NCI-H2029 (cell line): ENCODE results near the gene DMPK.
A peak's percentile ranks its signal among the peaks of the same experiment; 100 is the strongest.
"Not testable (repeated sequence)": the region's sequence is repeated elsewhere in the genome, so short reads cannot be mapped to it uniquely, and the experiment has no call there.

Experiments used
- DNase-seq: peaks from one replicate; lab custom pipeline; 2025; lab: John Stamatoyannopoulos, UW

DMPK gene

DNA sequence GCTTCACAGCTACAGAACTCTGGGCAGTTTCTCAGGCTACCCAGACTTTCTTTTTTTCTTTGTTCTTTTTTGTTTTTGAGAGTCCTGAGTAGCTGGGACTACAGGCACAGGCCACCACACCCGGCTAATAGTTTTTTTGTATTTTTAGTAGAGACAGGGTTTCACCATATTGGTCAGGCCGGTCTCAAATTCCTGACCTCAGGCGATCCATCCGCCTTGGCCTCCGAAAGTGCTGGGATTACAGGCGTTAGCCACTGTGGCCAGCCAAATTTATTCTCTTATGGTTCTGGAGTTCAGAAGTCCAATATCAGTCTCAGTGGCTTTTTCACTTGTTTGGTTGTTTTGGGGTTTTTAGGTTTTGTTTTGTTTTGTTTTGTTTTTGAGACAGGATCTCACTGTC, 36.7 kb downstream of the DMPK start:
- no peak for DNase-seq

DNA sequence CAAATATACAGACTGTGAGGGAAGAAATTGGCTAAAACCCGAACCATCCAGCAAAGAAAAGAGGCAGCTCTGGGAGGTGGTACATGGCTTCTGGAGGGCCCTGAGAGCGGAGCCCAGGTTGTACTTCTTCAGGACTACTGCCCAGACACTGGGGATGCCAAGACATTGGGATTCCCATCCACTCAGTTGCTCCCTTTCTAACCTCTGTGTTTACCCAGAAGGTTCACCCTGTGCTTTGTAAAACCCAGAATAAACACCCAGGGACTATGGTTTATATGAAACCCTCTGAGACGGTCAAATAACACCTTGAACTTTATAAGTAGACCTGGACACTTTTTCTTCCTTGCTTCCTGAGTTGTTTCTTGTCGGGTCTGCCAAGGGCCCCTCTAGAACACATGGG, 39.3 kb downstream of the DMPK start:
- no peak for DNase-seq

DNA sequence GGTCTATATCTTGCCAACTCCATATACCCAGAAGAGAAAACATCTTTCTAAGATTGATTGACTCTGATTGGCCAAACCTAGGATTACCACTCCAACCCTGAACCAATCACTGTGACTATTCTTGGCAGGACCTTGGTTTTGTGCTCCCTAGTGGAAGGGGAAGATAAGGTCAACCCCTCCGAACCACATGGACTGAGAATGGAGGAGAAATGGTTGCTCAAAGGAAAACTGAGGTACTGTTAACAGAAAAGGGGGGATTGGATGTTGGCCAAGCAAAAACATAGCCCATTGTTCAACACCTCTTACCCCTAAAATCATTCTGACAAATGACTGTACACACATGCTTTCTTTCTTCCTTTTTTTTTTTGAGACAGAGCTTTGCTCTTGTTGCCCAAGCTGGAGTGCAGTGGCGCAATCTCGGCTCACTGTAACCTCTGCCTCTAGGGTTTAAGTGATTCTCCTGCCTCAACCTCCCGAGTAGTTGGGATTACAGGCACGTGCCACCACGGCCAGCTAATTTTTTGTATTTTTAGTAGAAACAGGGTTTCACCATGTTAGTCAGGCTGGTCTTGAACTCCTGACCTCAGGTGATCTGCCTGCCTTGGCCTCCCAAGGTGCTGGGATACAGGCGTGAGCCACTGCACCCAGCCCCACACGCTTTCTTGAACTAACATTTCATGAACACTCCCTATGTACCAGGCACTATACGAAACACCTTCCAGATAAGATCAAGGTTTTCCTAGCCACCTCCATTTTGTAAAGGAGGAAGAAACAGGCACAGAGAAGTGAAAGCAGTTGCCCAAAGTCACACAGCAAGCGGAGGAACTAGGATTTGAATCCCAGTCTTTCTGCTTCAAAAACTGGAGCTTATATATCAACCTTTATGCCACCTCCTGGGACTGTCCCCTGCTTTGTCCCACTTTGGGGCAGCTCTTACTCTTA, 42.5 kb downstream of the DMPK start:
- no peak for DNase-seq

DNA sequence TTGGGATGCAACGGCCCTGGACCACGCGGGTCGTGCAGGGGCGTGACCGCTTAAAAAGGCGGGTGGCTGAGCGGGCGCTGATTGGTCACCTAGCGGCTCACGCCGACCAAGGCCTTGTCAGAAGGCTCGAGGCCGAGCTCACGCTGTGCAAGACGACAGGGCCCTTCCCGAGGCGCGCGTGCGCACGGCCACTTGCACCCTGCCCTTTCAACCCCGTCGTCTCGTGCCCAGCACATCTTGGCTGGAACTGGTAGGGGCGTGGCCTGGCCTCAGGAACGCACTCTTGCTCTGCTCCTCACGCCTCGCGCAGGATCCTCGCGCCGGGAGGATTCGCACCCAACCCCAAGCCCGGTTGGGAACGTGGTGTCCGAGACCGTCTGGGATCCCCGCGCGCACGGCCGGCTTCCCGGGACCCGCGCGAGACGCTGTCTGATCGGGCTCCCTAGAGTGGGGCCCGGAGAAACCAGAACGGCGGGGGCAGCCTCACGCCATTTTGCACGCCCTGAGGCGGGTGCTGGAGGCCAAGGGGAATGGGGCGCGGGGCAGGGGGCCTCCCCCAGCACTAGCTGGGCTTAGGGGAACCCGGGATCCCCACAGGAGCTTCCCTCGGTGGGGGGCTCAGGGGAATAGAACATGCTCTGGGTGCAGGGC, 49.0 kb downstream of the DMPK start, which contains the start of gene MEIOSIN:
MEIOSIN (plus strand) TSS at position 280 of the 651 bp plus-strand sequence. CDS start 1,938 bp downstream, outside the sequence.
- DNase-seq: no peak

DNA sequence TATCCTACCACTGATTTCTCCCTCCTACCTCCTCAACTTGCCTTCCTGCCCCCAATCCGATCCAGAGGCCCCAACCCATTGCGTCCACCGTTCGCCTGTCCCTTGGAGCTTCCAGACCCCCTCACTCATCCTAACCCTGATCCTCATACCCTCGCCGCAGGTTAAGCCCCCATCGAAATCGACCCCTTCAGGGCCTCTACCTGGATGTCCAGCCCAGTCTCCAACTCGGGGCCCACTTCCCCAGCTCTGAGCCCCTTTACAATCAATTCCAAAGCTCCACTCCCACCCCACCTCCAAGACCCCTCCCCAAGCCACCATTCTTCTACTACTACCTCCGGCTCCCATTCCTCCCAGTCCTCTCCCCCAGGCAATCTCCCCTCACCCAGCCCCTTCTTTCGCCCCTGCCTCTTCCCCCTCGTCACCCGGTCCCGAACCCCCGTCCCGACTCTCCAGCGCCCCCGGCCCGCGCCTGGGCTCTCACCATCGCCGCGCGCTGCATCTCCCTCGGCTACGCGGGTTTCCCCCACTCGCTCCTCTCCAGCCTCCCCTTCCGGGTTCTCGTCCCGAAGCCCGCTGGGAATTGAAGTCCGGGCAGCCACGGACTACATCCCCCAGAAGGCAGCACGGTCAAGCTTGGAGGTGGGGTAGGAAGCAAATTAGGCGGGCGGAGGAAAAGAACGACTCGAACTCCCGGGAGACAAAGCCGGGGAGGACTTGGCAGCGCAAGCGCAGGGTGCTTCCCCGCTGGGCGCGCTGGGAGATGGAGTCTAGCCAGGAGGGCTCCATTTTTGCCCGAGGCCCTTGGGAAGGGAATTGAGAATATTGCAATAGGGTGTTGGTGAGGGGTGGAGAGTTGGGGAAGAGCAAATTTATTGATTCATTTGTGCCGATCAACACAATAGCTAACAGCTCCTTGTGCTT, 51.7 kb downstream of the DMPK start, which contains the start of gene FBXO46:
FBXO46 (minus strand) TSS at position 529 of the 921 bp plus-strand sequence. CDS start 17,401 bp downstream, outside the sequence.
- DNase-seq: peak; percentile 98

DNA sequence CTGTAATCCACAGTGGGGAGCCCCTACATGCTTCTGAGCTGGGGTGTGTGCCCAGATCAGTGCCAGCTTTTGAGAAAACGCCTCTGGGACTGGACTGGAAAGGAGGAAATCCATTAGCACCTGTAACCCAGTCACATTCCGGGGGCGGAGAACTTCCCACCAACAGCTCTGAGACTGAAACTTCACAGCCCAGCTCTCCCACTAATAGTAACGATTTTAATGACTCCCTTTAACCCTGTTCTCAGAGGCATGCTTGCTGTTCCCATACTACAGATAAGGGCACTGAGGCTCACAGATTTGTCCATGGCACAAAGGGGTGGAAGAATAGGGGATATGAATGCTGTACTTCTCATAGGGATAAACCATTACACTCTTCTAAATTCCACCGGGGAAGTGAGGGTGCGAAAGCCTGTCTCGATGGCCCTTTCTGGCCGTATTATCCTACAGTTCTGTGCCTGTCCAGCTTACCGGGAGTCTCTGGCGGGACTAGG, 52.4 kb downstream of the DMPK start:
- DNase-seq: no peak

DNA sequence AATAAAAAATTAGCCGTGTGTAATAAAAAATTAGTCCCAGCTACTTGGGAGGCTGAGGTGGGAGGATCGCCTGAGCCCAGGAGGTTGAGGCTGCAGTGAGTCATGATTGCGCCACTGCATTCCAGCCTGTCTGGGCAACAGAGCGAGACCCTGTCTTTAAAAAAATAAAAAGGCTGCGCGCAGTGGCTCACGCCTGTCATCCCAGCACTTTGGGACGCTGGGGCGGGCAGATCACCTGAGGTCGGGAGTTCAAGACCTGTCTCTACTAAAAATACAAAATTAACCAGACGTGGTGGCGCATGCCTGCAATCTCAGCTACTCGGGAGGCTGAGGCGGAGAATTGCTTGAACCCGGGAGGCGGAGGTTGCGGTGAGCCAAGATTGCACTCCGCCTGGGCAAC, 53.6 kb downstream of the DMPK start:
- DNase-seq: not testable (repeated sequence)

DNA sequence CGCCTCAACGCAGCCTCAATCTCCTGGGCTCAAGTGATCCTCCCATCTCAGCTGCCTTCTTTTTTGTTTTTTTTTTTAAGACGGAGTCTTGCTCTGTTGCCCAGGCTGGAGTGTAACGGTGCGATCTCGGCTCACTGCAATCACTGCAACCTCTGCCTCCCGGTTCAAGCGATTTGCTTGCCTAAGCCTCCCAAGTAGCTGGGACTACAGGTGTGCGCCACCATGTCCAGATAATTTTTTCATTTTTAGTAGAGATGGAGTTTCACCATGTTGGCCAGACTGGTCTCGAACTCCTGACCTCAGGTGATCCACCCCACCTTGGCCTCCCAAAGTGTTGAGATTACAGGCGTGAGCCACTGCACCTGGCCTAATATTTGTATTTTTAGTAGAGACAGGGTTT, 62.2 kb downstream of the DMPK start:
- not testable (repeated sequence) for DNase-seq
